Smooth muscle cell of bladder (primary cell): Measurements from ENCODE around the gene PLP1. TPM values are rescaled to one million over a fixed set of nuclear protein-coding genes. Genes with fewer than 3 reads are reported as not detected.

Experiments used
- total RNA-seq: library from RNA; depleted of rRNA; stranded (reverse); fragments of >200 nt; gene quantifications from 2 replicates; pipeline ENCODE4 v1.2.3, GENCODE V29; 2014

PLP1 gene, protein sequence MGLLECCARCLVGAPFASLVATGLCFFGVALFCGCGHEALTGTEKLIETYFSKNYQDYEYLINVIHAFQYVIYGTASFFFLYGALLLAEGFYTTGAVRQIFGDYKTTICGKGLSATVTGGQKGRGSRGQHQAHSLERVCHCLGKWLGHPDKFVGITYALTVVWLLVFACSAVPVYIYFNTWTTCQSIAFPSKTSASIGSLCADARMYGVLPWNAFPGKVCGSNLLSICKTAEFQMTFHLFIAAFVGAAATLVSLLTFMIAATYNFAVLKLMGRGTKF
- under 0.01 and 0.18 TPM in 2 replicates for total RNA-seq

GRCh38 chrX:103776546-103776945 is at the start of gene PLP1:
Gene PLP1, plus strand, starts transcription at chrX:103776840. Its CDS starts 156 bp downstream, at chrX:103776996.

DNA sequence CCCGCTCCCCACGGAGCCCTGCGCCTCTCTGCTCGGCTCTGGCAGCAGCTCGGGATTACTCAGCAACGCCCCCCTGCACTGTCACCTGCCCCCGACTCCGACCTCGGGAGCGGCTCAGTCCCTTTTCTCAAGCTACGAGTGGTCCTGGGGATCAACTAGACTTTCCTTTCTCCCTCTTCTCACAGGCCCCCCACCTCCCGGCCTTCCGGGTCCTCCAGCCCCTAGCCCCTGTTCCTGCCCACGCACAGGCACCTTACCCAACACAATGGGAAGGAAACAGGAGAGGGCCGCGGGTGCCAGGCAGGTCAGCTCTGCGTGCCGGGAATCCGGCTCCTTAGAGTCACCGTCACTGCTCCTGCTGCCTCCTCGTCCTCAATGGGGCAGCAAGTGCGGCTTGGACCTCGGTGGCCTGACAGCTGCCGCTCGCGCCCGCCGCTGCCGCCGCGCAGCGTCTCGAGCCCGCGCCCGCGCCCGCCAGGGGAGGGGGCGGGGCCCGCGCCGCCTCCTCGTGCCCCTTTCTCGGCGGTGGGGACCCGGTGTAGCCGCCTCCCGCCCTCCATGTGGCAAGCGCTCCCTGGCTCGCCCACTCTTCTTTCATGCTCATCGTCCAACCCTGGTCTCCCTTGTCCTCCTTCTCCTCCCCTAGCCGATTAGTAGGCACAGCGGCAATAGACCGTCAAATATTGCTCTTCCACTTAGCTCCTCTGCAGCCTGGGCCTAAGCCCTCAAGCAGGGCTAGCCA is 55.3 kb downstream of the PLP1 start, which contains the start of gene RAB9B:
Gene RAB9B, minus strand, starts transcription at position 455 of the 742 bp plus-strand sequence. CDS start 6,473 bp downstream, outside the sequence.

Other genes starting within 250 kb of the PLP1 start
- gene TCEAL4, start 191.3 kb upstream of the PLP1 start, total RNA-seq, result 43.1 and 53.1 TPM in 2 replicates
- gene TCEAL3, start 168.9 kb upstream of the PLP1 start, total RNA-seq, result 19.3 and 26.2 TPM in 2 replicates
- 15.1 and 22.6 TPM in 2 replicates for gene TCEAL1, start 147.9 kb upstream of the PLP1 start, total RNA-seq
- gene MORF4L2, start 90.1 kb upstream of the PLP1 start, total RNA-seq, result 504 and 507 TPM in 2 replicates
- gene TMEM31, start 65.9 kb upstream of the PLP1 start, total RNA-seq, result 0.14 TPM in 1 of 2 replicates, not detected in the other
- 0.43 and 1.2 TPM in 2 replicates for gene RAB9B, start 55.4 kb downstream of the PLP1 start, total RNA-seq
- gene TMSB15B, start 185.8 kb downstream of the PLP1 start, total RNA-seq, result 2.1 and 2.7 TPM in 2 replicates
- gene H2BW1, start 236.9 kb downstream of the PLP1 start, total RNA-seq, result not detected in 2 replicates